ENCODE measurements around the gene IL11RA.

Gene IL11RA

GRCh38 chr9:34624475-34625185 lies 27.4 kb upstream of the IL11RA start:
- TF ChIP-seq FOXP2 (optimal IDR thresholded peaks at IDR 0.05; ENCODE audit: borderline replicate concordance, extremely low read depth, extremely low read length, insufficient read depth), result no peak
- no peak for TF ChIP-seq REST (IDR thresholded peaks at IDR 0.05; ENCODE audit: insufficient read depth in 1 of 2, low read depth in 2 of 2, low read length in 2 of 2)
- TF ChIP-seq POLR2AphosphoS5 (IDR thresholded peaks at IDR 0.05; ENCODE audit: low read depth, low read length), result no peak
- TF ChIP-seq TAF1 (IDR thresholded peaks at IDR 0.05; ENCODE audit: borderline replicate concordance, insufficient read depth, low read length), result no peak
- TF ChIP-seq SIN3A (IDR thresholded peaks at IDR 0.05; ENCODE audit: borderline replicate concordance, insufficient read depth, low read length), result no peak

- no peak for TF ChIP-seq POLR2AphosphoS5 (IDR thresholded peaks at IDR 0.05; ENCODE audit: low read depth, low read length)
- no peak for TF ChIP-seq REST (IDR thresholded peaks at IDR 0.05; ENCODE audit: insufficient read depth in 1 of 2, low read depth in 2 of 2, low read length in 2 of 2)
- no peak for TF ChIP-seq TAF1 (IDR thresholded peaks at IDR 0.05; ENCODE audit: borderline replicate concordance, insufficient read depth, low read length)
- no peak for TF ChIP-seq SIN3A (IDR thresholded peaks at IDR 0.05; ENCODE audit: borderline replicate concordance, insufficient read depth, low read length)
- TF ChIP-seq FOXP2 (optimal IDR thresholded peaks at IDR 0.05; ENCODE audit: borderline replicate concordance, extremely low read depth, extremely low read length, insufficient read depth), result no peak
Measured at GRCh38 chr9:34625186-34625486, 26.8 kb upstream of the IL11RA start.

- TF ChIP-seq TAF1 (IDR thresholded peaks at IDR 0.05; ENCODE audit: borderline replicate concordance, insufficient read depth, low read length), result no peak
- TF ChIP-seq SIN3A (IDR thresholded peaks at IDR 0.05; ENCODE audit: borderline replicate concordance, insufficient read depth, low read length), result no peak
- TF ChIP-seq POLR2AphosphoS5 (IDR thresholded peaks at IDR 0.05; ENCODE audit: low read depth, low read length), result no peak
- TF ChIP-seq REST (IDR thresholded peaks at IDR 0.05; ENCODE audit: insufficient read depth in 1 of 2, low read depth in 2 of 2, low read length in 2 of 2), result no peak
- TF ChIP-seq FOXP2 (optimal IDR thresholded peaks at IDR 0.05; ENCODE audit: borderline replicate concordance, extremely low read depth, extremely low read length, insufficient read depth), result no peak
Measured at GRCh38 chr9:34627716-34628655, 24.0 kb upstream of the IL11RA start.

GRCh38 chr9:34628656-34629490 lies 23.1 kb upstream of the IL11RA start, which contains the start of gene ARID3C:
TSS of gene ARID3C (minus strand) at chr9:34629066. CDS start at chr9:34628014, 1,052 bp downstream.
- TF ChIP-seq SIN3A (IDR thresholded peaks at IDR 0.05; ENCODE audit: borderline replicate concordance, insufficient read depth, low read length) (no peak), POLR2AphosphoS5 (IDR thresholded peaks at IDR 0.05; ENCODE audit: low read depth, low read length) (no peak), REST (IDR thresholded peaks at IDR 0.05; ENCODE audit: insufficient read depth in 1 of 2, low read depth in 2 of 2, low read length in 2 of 2) (no peak), TAF1 (IDR thresholded peaks at IDR 0.05; ENCODE audit: borderline replicate concordance, insufficient read depth, low read length) (no peak), FOXP2 (optimal IDR thresholded peaks at IDR 0.05; ENCODE audit: borderline replicate concordance, extremely low read depth, extremely low read length, insufficient read depth) (no peak)
